GM13977 (cell line): Measurements from ENCODE around the gene ADGRE3.

Source experiments
- DNase-seq: peaks from one replicate; pipeline ENCODE4 v3.0.0; 2012; ENCODE audit warnings: low spot score
- CTCF ChIP-seq: IDR thresholded peaks from 2 replicates; pipeline ENCODE4 v1.5.1; 2012; ENCODE audit warnings: mild to moderate bottlenecking, control low read depth; ENCODE audit not compliant: insufficient read depth; ENCODE audit errors: extremely low read depth, missing control alignments
- in situ Hi-C: fragments of 300-500 bp; cut with MboI; formaldehyde crosslinking; loops from one replicate; pipeline ENCODE4 v1.12.0; 2022; ENCODE audit warnings: low sequenced_read_pairs, low pct_unique_long_range_greater_than_20kb, mixed read lengths, inconsistent platforms; ENCODE audit not compliant: unreplicated experiment

The ADGRE3 gene

GRCh38 chr19:14582894-14583340 is 91.7 kb downstream of the ADGRE3 start, which contains the start of gene CLEC17A:
Gene CLEC17A, plus strand, starts transcription at chr19:14583084. Its CDS starts 77 bp downstream, at chr19:14583161.
- no peak for TF ChIP-seq CTCF
- in situ Hi-C loops, result loop anchor here (5.0 kb wide), 1 partner anchor 104 kb away; no protein-coding TSS in a partner anchor

GRCh38 chr19:14580623-14581237 is 93.9 kb downstream of the ADGRE3 start:
- no peak for DNase-seq
- in situ Hi-C loops, result loop anchor here (5.0 kb wide), 1 partner anchor 107 kb away; no protein-coding TSS in a partner anchor

More at GRCh38 chr19:14582894-14583340, 91.7 kb downstream of the ADGRE3 start, which contains the start of gene CLEC17A:
- peak; percentile 58 for DNase-seq

GRCh38 chr19:14577885-14578427 is 96.7 kb downstream of the ADGRE3 start:
- in situ Hi-C loops, result no loop called here

More at GRCh38 chr19:14580623-14581237, 93.9 kb downstream of the ADGRE3 start:
- no peak for TF ChIP-seq CTCF

GRCh38 chr19:14577264-14577663 is 97.4 kb downstream of the ADGRE3 start:
- no peak for DNase-seq
- in situ Hi-C loops, result no loop called here
- no peak for TF ChIP-seq CTCF

More at GRCh38 chr19:14577885-14578427, 96.7 kb downstream of the ADGRE3 start:
- DNase-seq, result no peak
- TF ChIP-seq CTCF, result peak; percentile 29

GRCh38 chr19:14576363-14576762 is 98.3 kb downstream of the ADGRE3 start:
- DNase-seq, result no peak
- in situ Hi-C loops, result no loop called here
- TF ChIP-seq CTCF, result no peak

GRCh38 chr19:14575428-14575980 is 99.1 kb downstream of the ADGRE3 start:
- no peak for DNase-seq
- in situ Hi-C loops, result no loop called here
- TF ChIP-seq CTCF, result no peak
